Peyer's patch (tissue), 4 donors: ENCODE results near the gene RAB31.
A peak's percentile ranks its signal among the peaks of the same experiment; 100 is the strongest.

Experiments
- POLR2A ChIP-seq, 2 donors: fragments of 450-650 bp; IDR thresholded peaks; one replicate each; pipeline ENCODE4 v1.5.1; 2017; ENCODE audit warnings: antibody characterized with exemption in 2 of 2, mild to moderate bottlenecking in 2 of 2, moderate library complexity in 2 of 2
- TF ChIP-seq, protein P1 (sequence below), 6 experiments: fragments of 450-650 bp in 4 of 6; fragments of 200-600 bp in 2 of 6; sonication (generic) in 1 of 6; IDR thresholded peaks; one replicate each; pipeline ENCODE4 v1.5.1; 2017 to 2019; ENCODE audit warnings: antibody characterized with exemption in 6 of 6, mild to moderate bottlenecking in 3 of 6, moderate library complexity in 1 of 6

- TF ChIP-seq POLR2A (IDR thresholded peaks at IDR 0.05), result peak; percentile 33 to 57
- TF ChIP-seq, protein P1, sequence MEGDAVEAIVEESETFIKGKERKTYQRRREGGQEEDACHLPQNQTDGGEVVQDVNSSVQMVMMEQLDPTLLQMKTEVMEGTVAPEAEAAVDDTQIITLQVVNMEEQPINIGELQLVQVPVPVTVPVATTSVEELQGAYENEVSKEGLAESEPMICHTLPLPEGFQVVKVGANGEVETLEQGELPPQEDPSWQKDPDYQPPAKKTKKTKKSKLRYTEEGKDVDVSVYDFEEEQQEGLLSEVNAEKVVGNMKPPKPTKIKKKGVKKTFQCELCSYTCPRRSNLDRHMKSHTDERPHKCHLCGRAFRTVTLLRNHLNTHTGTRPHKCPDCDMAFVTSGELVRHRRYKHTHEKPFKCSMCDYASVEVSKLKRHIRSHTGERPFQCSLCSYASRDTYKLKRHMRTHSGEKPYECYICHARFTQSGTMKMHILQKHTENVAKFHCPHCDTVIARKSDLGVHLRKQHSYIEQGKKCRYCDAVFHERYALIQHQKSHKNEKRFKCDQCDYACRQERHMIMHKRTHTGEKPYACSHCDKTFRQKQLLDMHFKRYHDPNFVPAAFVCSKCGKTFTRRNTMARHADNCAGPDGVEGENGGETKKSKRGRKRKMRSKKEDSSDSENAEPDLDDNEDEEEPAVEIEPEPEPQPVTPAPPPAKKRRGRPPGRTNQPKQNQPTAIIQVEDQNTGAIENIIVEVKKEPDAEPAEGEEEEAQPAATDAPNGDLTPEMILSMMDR (IDR thresholded peaks at IDR 0.05), result no peak
Measured at GRCh38 chr18:9737472-9738121, 29.5 kb downstream of the RAB31 start.
